ENCODE data around the gene ARHGAP6. TPM values are rescaled to one million over a fixed set of nuclear protein-coding genes. Genes with fewer than 3 reads are reported as not detected.
"Not testable (repeated sequence)": the region's sequence is repeated elsewhere in the genome, so short reads cannot be mapped to it uniquely, and the experiment has no call there.

Gene ARHGAP6
- total RNA-seq, 1 experiment from 2014 or later, result 0.10 TPM

DNA sequence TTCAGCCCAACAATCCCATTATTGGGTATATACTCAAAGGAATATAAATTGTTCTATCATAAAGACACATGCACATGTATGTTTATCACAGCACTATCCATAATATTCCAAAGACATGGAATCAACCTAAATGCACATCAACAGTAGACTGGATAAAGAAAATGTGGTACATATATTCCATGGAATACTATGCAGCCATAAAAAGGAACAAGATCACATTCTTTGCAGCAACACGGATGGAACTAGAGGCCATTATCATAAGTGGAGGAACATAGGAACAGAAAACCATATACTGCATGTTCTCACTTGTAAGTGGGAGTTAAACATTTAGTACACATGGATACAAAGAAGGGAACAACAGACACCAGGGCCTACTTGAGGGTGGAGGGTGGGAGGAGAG is 301.9 kb downstream of the ARHGAP6 start:
- POLR2A ChIA-PET; intact Hi-C loops (cut with micrococcal nuclease); RAD21 ChIA-PET (ENCODE audit: low non-redundant PET in 1 of 2, low total read pairs in 2 of 2, uncharacterized antibody in 2 of 2, unreplicated experiment in 2 of 2); CTCF ChIA-PET; H3K27me3 ChIP-seq (ENCODE audit: insufficient read depth, low read length); H3K79me2 ChIP-seq (ENCODE audit: insufficient read depth, low read length); H3K4me3 ChIP-seq (replicated peaks in 1 of 2; ENCODE audit: low read depth in 1 of 2, low read length in 2 of 2); H3K27ac ChIP-seq (ENCODE audit: low read depth, low read length); ATAC-seq; DNase-seq (ENCODE audit: low read depth, low spot score); H3K4me2 ChIP-seq (ENCODE audit: low read length); BruUV-seq (replicated peaks); H3K4me1 ChIP-seq (ENCODE audit: control insufficient read depth in 1 of 2, insufficient read depth in 2 of 2, low read length in 2 of 2); H3K36me3 ChIP-seq (ENCODE audit: control insufficient read depth in 1 of 2, insufficient read depth in 2 of 2, low read length in 2 of 2); H3K9ac ChIP-seq (ENCODE audit: low read length); H3K9me2 ChIP-seq (ENCODE audit: insufficient read depth); H2AFZ ChIP-seq (ENCODE audit: low read depth, low read length, poor library complexity, severe bottlenecking); H3K9me3 ChIP-seq (ENCODE audit: control insufficient read depth in 1 of 2, insufficient read depth in 1 of 2, low read depth in 1 of 2, low read length in 2 of 2); H4K20me1 ChIP-seq (ENCODE audit: insufficient read depth): not testable (repeated sequence)

GRCh38 chrX:11363069-11363594 is 302.6 kb downstream of the ARHGAP6 start:
- Histone ChIP-seq H4K20me1 (ENCODE audit: insufficient read depth) (no peaks in the 10 kb centered on the region), H3K4me2 (ENCODE audit: low read length) (no peak overlapping the region), H3K27ac (ENCODE audit: low read depth, low read length) (no peak overlapping the region), H3K27me3 (ENCODE audit: insufficient read depth, low read length) (no peaks in the 10 kb centered on the region), H3K4me1 (ENCODE audit: control insufficient read depth in 1 of 2, insufficient read depth in 2 of 2, low read length in 2 of 2) (no peaks in the 10 kb centered on the region), H3K4me3 (replicated peaks in 1 of 2; ENCODE audit: low read depth in 1 of 2, low read length in 2 of 2) (no peak overlapping the region), H3K9me2 (ENCODE audit: insufficient read depth) (no peaks in the 10 kb centered on the region), H3K36me3 (ENCODE audit: control insufficient read depth in 1 of 2, insufficient read depth in 2 of 2, low read length in 2 of 2) (no peaks in the 10 kb centered on the region), H3K9ac (ENCODE audit: low read length) (no peak overlapping the region), H3K9me3 (ENCODE audit: control insufficient read depth in 1 of 2, insufficient read depth in 1 of 2, low read depth in 1 of 2, low read length in 2 of 2) (no peaks in the 10 kb centered on the region), H2AFZ (ENCODE audit: low read depth, low read length, poor library complexity, severe bottlenecking) (no peak overlapping the region), H3K79me2 (ENCODE audit: insufficient read depth, low read length) (no peaks in the 10 kb centered on the region)
- ChIA-PET POLR2A (no interaction called here), RAD21 (ENCODE audit: low non-redundant PET in 1 of 2, low total read pairs in 2 of 2, uncharacterized antibody in 2 of 2, unreplicated experiment in 2 of 2) (no interaction called here), CTCF (no interaction called here)
- intact Hi-C loops (cut with micrococcal nuclease), result no loop called here
- ATAC-seq (no peak), DNase-seq (ENCODE audit: low read depth, low spot score) (no peak)
- no TSS peak for BruUV-seq (replicated peaks)
- no peak for TF ChIP-seq EGR1 (IDR thresholded peaks at IDR 0.05; ENCODE audit: low read depth)
- TF ChIP-seq CEBPB (IDR thresholded peaks at IDR 0.05; ENCODE audit: low read depth), result no peak
- TF ChIP-seq SIN3A (IDR thresholded peaks at IDR 0.05; ENCODE audit: low read depth), result no peak
- TF ChIP-seq RAD21 (IDR thresholded peaks at IDR 0.05; ENCODE audit: low read depth), result no peak

GRCh38 chrX:11361666-11362065 is 304.1 kb downstream of the ARHGAP6 start:
- POLR2A ChIA-PET; H3K27ac ChIP-seq (ENCODE audit: low read depth, low read length); H3K9ac ChIP-seq (ENCODE audit: low read length); H3K27me3 ChIP-seq (ENCODE audit: insufficient read depth, low read length); ATAC-seq; H3K4me3 ChIP-seq (replicated peaks in 1 of 2; ENCODE audit: low read depth in 1 of 2, low read length in 2 of 2); BruUV-seq (replicated peaks); H4K20me1 ChIP-seq (ENCODE audit: insufficient read depth); DNase-seq (ENCODE audit: low read depth, low spot score); H3K9me2 ChIP-seq (ENCODE audit: insufficient read depth); H3K79me2 ChIP-seq (ENCODE audit: insufficient read depth, low read length); H3K36me3 ChIP-seq (ENCODE audit: control insufficient read depth in 1 of 2, insufficient read depth in 2 of 2, low read length in 2 of 2); H2AFZ ChIP-seq (ENCODE audit: low read depth, low read length, poor library complexity, severe bottlenecking); intact Hi-C loops (cut with micrococcal nuclease); CTCF ChIA-PET; H3K9me3 ChIP-seq (ENCODE audit: control insufficient read depth in 1 of 2, insufficient read depth in 1 of 2, low read depth in 1 of 2, low read length in 2 of 2); RAD21 ChIA-PET (ENCODE audit: low non-redundant PET in 1 of 2, low total read pairs in 2 of 2, uncharacterized antibody in 2 of 2, unreplicated experiment in 2 of 2); H3K4me1 ChIP-seq (ENCODE audit: control insufficient read depth in 1 of 2, insufficient read depth in 2 of 2, low read length in 2 of 2); H3K4me2 ChIP-seq (ENCODE audit: low read length): not testable (repeated sequence)

- DNase-seq (ENCODE audit: low read depth, low spot score); H3K9me2 ChIP-seq (ENCODE audit: insufficient read depth); H2AFZ ChIP-seq (ENCODE audit: low read depth, low read length, poor library complexity, severe bottlenecking); BruUV-seq (replicated peaks); H3K9ac ChIP-seq (ENCODE audit: low read length); H3K27ac ChIP-seq (ENCODE audit: low read depth, low read length); ATAC-seq; POLR2A ChIA-PET; H3K36me3 ChIP-seq (ENCODE audit: control insufficient read depth in 1 of 2, insufficient read depth in 2 of 2, low read length in 2 of 2); H3K4me3 ChIP-seq (replicated peaks in 1 of 2; ENCODE audit: low read depth in 1 of 2, low read length in 2 of 2); H3K27me3 ChIP-seq (ENCODE audit: insufficient read depth, low read length); intact Hi-C loops (cut with micrococcal nuclease); H3K4me1 ChIP-seq (ENCODE audit: control insufficient read depth in 1 of 2, insufficient read depth in 2 of 2, low read length in 2 of 2); H3K4me2 ChIP-seq (ENCODE audit: low read length); CTCF ChIA-PET; H3K79me2 ChIP-seq (ENCODE audit: insufficient read depth, low read length); H4K20me1 ChIP-seq (ENCODE audit: insufficient read depth); RAD21 ChIA-PET (ENCODE audit: low non-redundant PET in 1 of 2, low total read pairs in 2 of 2, uncharacterized antibody in 2 of 2, unreplicated experiment in 2 of 2); H3K9me3 ChIP-seq (ENCODE audit: control insufficient read depth in 1 of 2, insufficient read depth in 1 of 2, low read depth in 1 of 2, low read length in 2 of 2): not testable (repeated sequence)
Measured at GRCh38 chrX:11355944-11356343, 309.8 kb downstream of the ARHGAP6 start.

Measured in HCT116 (cell line).